H1 (cell line): ENCODE data around the gene SLC39A7.

Source experiments
- ATF2 ChIP-seq: IDR thresholded peaks from 2 replicates; pipeline ENCODE4 v1.6.1; 2012; ENCODE audit warnings: low read length, inconsistent platforms
- CTCF ChIP-seq, 3 experiments: IDR thresholded peaks; 1 replicate in 2 of 3; 2 replicates in 1 of 3; pipeline versions ENCODE4 v1.5.1 to v1.6.1; 2011; ENCODE audit warnings: low read length in 3 of 3, mild to moderate bottlenecking in 3 of 3, inconsistent platforms in 2 of 3, low read depth in 1 of 3, moderate library complexity in 1 of 3; ENCODE audit not compliant: insufficient read depth in 1 of 3; ENCODE audit errors: control extremely low read depth in 1 of 3
- POLR2A ChIP-seq, 2 experiments: IDR thresholded peaks; 1 replicate in 1 of 2; 2 replicates in 1 of 2; pipeline ENCODE4 v1.6.1; 2011; ENCODE audit warnings: low read depth in 2 of 2, low read length in 2 of 2, mild to moderate bottlenecking in 2 of 2; ENCODE audit errors: control extremely low read depth in 1 of 2
- RAD21 ChIP-seq, 2 experiments: IDR thresholded peaks in 1 of 2; conservative IDR thresholded peaks in 1 of 2; 2 replicates each; pipeline ENCODE4 v1.6.1; 2011; ENCODE audit warnings: low read depth in 2 of 2, low read length in 2 of 2, improper control_type of control experiment in 1 of 2, inconsistent platforms in 1 of 2, mild to moderate bottlenecking in 1 of 2, moderate library complexity in 1 of 2
- RXRA ChIP-seq: IDR thresholded peaks from 2 replicates; pipeline ENCODE4 v1.6.1; 2011; ENCODE audit warnings: low read depth, mild to moderate bottlenecking, low read length, moderate library complexity; ENCODE audit not compliant: insufficient read depth
- TEAD4 ChIP-seq: IDR thresholded peaks from 2 replicates; pipeline ENCODE4 v1.6.1; 2012; ENCODE audit warnings: low read depth, low read length, inconsistent platforms, mixed read lengths

GRCh38 chr6:33191383-33192104 is 9.1 kb upstream of the SLC39A7 start:
- TF ChIP-seq ATF2 (no peak), POLR2A (IDR thresholded peaks at IDR 0.05; ENCODE audit: control extremely low read depth in 1 of 2, low read depth in 2 of 2, low read length in 2 of 2) (no peak), TEAD4 (no peak), CTCF (IDR thresholded peaks at IDR 0.05; ENCODE audit: control extremely low read depth in 1 of 3, insufficient read depth in 1 of 3, low read depth in 1 of 3, low read length in 3 of 3) (no peak), RAD21 (IDR thresholded peaks at IDR 0.05 in 1 of 2, conservative IDR thresholded peaks at IDR 0.05 in 1 of 2; ENCODE audit: low read depth in 2 of 2, low read length in 2 of 2) (no peak), RXRA (no peak)
